IPS DF 4.7 (cell line): ENCODE data around the gene APOM.

Source experiments
- DNase-seq: peaks from one replicate; pipeline ENCODE4 v3.0.0-alpha.2; 2013; ENCODE audit warnings: low spot score; ENCODE audit errors: extremely low read depth

The APOM gene

DNA sequence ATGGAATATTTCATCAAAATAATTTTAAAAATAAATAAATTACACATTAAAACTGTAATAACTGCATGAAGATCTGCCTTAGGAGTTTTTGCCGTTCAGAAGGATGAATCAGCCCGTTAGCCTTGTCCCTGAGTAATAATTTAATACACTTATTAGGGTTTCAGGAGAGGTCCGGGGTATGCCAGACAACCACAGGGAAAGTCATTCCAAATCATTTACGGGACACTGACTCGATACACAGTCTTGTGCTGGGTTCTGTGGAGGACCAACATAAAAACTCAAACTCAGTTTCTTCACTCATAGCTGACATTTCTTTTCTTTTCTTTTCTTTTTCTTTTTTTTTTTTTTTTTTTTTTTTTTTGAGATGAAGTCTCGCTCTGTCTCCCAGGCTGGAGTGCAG is 50.2 kb downstream of the APOM start:
- no peak for DNase-seq

DNA sequence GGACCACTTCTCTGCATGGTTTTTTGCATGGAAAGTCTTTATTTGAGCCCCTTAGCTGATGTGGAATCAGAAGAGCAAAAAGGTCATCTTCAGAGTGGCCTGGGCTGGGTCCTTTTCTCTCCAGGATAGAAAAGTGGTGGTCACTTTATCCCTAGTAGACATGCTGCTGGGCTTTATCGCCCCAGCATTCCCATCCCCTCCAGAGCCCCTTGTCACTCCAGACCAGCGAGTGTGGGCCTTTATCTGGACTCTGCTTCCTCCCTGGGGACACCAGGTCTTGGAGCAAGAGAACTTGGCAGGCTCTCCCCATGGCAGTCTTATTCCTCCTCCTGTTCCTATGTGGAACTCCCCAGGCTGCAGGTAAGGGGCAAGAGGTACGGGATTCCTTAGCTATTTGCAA is 50.9 kb downstream of the APOM start, which contains the start of gene LY6G6F:
LY6G6F (plus strand) TSS at position 268 of the 400 bp plus-strand sequence; CDS start at position 309, 41 bp downstream.
- no peak for DNase-seq

DNA sequence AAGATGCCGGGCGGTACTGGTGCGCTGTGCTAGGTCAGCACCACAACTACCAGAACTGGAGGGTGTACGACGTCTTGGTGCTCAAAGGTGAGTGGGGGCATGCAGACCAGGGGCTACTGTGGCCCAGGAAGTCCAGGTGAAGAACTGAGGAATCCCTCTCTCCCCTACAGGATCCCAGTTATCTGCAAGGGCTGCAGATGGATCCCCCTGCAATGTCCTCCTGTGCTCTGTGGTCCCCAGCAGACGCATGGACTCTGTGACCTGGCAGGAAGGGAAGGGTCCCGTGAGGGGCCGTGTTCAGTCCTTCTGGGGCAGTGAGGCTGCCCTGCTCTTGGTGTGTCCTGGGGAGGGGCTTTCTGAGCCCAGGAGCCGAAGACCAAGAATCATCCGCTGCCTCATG is 52.0 kb downstream of the APOM start:
- no peak for DNase-seq
